ENCODE measurements around the gene LRRC23. TPM values are rescaled to one million over a fixed set of nuclear protein-coding genes. Genes with fewer than 3 reads are reported as not detected.

The LRRC23 gene
- total RNA-seq, 4 donors from 2014 or later: 11.6 to 17.2 (median 17.1) TPM

DNA sequence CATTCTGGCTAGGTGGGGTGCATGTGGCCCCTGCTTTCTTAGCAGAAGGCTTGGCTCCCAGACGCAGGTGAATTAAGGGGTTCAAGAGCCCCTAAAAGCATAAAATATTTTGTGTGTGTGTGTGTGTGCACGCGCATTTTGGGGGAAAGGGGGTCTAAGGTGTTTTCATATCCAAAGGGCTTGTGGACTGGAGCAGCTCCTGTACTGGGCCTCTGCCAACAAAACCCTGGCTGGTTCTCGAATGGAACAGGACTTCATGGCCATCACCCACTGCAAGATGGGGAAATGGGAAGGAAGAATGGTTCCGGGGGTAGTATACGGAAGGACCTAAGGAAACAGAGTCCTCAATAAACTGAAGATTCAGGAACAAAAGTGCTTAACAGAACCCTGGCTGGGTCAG lies 19.2 kb downstream of the LRRC23 start:
- Histone ChIP-seq H3K36me3 (peaks cover 0 to 42% (median 0%) of the 10 kb centered on the region in 3 donors), H3K27ac (peak overlapping the region; percentile 96 to 99 (median 98)), H3K9me3 (no peaks in the 10 kb centered on the region), H3K4me3 (no peak overlapping the region), H3K4me1 (peaks cover 3 to 37% (median 23%) of the 10 kb centered on the region in 4 donors), H3K27me3 (no peaks in the 10 kb centered on the region)
- no peak for DNase-seq (ENCODE audit: low spot score in 2 of 2)
- WGBS, 2 donors: 51 to 52% methylated on average over 6 of the region's 6 CpGs
- TF ChIP-seq, protein P1, sequence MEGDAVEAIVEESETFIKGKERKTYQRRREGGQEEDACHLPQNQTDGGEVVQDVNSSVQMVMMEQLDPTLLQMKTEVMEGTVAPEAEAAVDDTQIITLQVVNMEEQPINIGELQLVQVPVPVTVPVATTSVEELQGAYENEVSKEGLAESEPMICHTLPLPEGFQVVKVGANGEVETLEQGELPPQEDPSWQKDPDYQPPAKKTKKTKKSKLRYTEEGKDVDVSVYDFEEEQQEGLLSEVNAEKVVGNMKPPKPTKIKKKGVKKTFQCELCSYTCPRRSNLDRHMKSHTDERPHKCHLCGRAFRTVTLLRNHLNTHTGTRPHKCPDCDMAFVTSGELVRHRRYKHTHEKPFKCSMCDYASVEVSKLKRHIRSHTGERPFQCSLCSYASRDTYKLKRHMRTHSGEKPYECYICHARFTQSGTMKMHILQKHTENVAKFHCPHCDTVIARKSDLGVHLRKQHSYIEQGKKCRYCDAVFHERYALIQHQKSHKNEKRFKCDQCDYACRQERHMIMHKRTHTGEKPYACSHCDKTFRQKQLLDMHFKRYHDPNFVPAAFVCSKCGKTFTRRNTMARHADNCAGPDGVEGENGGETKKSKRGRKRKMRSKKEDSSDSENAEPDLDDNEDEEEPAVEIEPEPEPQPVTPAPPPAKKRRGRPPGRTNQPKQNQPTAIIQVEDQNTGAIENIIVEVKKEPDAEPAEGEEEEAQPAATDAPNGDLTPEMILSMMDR (IDR thresholded peaks at IDR 0.05): no peak
- no peak for TF ChIP-seq EP300 (IDR thresholded peaks at IDR 0.05)
- TF ChIP-seq POLR2A (IDR thresholded peaks at IDR 0.05): no peak

DNA sequence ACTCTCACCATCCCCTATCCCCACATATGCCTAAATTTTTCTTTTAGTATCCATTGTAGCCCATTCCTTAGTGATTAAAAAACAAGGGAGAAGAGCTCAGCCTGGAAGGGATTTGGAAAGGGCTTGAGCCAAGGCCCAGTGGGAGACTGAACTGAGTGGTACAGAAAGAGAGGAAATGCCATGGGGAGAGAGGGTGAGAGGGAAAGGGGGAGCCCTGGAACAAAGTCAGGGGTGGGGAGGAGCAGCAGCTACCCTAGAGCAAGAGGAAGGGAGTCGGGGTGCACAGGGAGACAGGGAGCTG lies 20.6 kb downstream of the LRRC23 start:
- peak overlapping the region; percentile 96 to 99 (median 98) for H3K27ac ChIP-seq
- H3K27me3 ChIP-seq: no peaks in the 10 kb centered on the region
- TF ChIP-seq, protein P1 (IDR thresholded peaks at IDR 0.05): no peak
- TF ChIP-seq EP300 (IDR thresholded peaks at IDR 0.05): no peak
- TF ChIP-seq POLR2A (IDR thresholded peaks at IDR 0.05): no peak
- no peak for DNase-seq (ENCODE audit: low spot score in 2 of 2)
- H3K9me3 ChIP-seq: no peaks in the 10 kb centered on the region
- H3K4me3 ChIP-seq: peak overlapping the region in 1 of 4 donors; percentile 96
- peaks cover 3 to 50% (median 36%) of the 10 kb centered on the region in 4 donors for H3K4me1 ChIP-seq
- 0 to 13% methylated on average over 1 of the region's 1 CpG for WGBS, 2 donors
- peaks cover 0 to 30% (median 0%) of the 10 kb centered on the region in 3 donors for H3K36me3 ChIP-seq

DNA sequence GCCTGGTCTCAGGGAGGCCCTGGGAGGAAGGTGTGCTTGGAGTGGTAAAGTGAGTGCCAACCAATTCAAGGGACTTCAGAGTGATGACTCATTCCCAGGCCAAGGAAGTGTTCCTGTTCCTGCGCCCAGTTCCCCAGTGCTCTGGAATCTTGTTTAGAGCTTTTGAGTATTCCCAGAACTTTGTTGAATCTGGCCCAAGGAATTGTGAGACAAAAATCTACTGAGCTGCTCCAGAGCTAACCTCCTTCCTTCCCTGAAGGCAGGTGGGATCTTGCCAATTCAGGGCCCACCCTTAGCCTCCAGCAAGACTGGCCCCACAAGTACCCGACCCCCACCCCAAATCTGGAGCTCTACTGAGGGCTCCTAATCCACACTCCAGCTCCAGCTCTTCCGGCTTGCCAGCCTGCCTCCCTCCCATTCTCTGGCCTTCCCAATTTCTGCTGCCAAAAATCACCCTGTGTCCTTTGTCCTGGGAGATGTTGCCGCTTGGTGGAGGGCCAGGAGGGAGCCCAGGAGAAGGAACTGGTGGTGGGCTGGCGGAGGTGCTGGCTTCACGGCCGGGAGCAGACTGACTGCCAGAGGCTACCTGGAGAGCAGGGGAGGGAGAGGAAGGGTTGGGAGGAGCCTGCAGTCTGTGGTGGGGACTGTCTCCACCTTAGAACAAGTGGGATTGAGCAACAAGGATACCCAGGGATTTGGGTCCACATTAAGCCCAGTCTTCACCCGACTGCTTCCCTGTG lies 21.1 kb downstream of the LRRC23 start:
- Histone ChIP-seq H3K36me3 (peaks cover 0 to 26% (median 0%) of the 10 kb centered on the region in 3 donors), H3K9me3 (no peaks in the 10 kb centered on the region), H3K27me3 (no peaks in the 10 kb centered on the region), H3K27ac (peak overlapping the region; percentile 96 to 99 (median 98)), H3K4me1 (peaks cover 3 to 55% (median 38%) of the 10 kb centered on the region in 4 donors), H3K4me3 (peak overlapping the region; percentile 55 to 96 (median 88))
- peak; percentile 52 to 72 for DNase-seq (ENCODE audit: low spot score in 2 of 2)
- TF ChIP-seq POLR2A (IDR thresholded peaks at IDR 0.05) (peak in 1 of 2 donors; percentile 43), EP300 (IDR thresholded peaks at IDR 0.05) (peak in 1 of 2 donors; percentile 79)
- TF ChIP-seq, protein P1 (IDR thresholded peaks at IDR 0.05): peak in 2 of 5 experiments; percentile 37 to 45
- 10 to 21% methylated on average over 8 of the region's 8 CpGs for WGBS, 2 donors

DNA sequence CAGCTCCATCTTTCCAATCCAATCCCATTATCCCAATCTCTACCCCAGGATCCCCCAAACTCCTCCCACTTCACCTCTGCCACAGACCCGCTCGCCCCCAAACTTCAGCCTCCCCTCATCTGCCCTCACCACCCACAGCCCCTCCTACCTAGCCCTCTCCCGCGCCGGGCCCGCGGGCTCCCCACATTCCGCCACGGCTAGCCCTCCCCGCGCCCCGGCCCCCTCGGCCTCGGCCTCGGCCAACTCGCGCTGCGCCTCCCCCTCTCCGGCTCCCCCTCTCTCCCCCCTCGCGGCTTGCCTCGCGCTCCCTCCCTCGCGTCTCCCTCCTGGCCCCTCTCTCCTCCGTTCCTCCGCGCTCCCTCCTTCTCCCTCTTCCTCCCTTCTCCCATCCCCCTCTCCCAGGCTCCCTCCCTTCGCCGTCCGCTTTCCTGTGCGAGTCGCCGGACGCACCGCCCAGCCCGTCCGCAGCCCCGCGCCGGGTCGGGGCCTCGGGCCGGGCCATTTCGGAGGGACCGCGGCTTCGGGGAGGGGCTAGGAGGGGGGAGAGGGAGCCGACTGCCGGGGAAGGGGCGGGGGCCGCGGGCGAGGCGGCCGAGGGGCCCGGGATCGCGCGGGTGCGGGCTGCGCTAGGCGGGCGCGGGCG lies 22.9 kb downstream of the LRRC23 start, which contains the start of gene ATN1:
ATN1 (plus strand) TSS at position 581 of the 643 bp plus-strand sequence. CDS start 6,043 bp downstream, outside the sequence.
- WGBS, 2 donors: 1% methylated on average over 42 to 47 of the region's 66 CpGs
- peaks cover 3 to 73% (median 46%) of the 10 kb centered on the region in 4 donors for H3K4me1 ChIP-seq
- H3K27me3 ChIP-seq: no peaks in the 10 kb centered on the region
- peak; percentile 66 to 78 for DNase-seq (ENCODE audit: low spot score in 2 of 2)
- peak in 1 of 2 donors; percentile 70 for TF ChIP-seq POLR2A (IDR thresholded peaks at IDR 0.05)
- peak in 1 of 2 donors; percentile 90 for TF ChIP-seq EP300 (IDR thresholded peaks at IDR 0.05)
- TF ChIP-seq, protein P1 (IDR thresholded peaks at IDR 0.05): peak in 1 of 5 experiments; percentile 10
- peak within 1 kb of the TSS; percentile 78 to 96 (median 88) for H3K4me3 ChIP-seq
- H3K9me3 ChIP-seq: no peaks in the 10 kb centered on the region
- peaks cover 0 to 8% (median 0%) of the 10 kb centered on the region in 3 donors for H3K36me3 ChIP-seq
- H3K27ac ChIP-seq: peak within 1 kb of the TSS; percentile 96 to 99 (median 98)

Data from tibial nerve (tissue), 4 donors.